HTERT RPE-1 (cell line): ENCODE measurements around the gene SCAI.
"Not testable (repeated sequence)": the region's sequence is repeated elsewhere in the genome, so short reads cannot be mapped to it uniquely, and the experiment has no call there.

Experiments used
- in situ Hi-C: fragments of 300-500 bp; cut with MboI; formaldehyde crosslinking; loops from 4 replicates; pipeline ENCODE4 v1.14.3; 2020; ENCODE audit warnings: low sequenced_read_pairs

SCAI gene

DNA sequence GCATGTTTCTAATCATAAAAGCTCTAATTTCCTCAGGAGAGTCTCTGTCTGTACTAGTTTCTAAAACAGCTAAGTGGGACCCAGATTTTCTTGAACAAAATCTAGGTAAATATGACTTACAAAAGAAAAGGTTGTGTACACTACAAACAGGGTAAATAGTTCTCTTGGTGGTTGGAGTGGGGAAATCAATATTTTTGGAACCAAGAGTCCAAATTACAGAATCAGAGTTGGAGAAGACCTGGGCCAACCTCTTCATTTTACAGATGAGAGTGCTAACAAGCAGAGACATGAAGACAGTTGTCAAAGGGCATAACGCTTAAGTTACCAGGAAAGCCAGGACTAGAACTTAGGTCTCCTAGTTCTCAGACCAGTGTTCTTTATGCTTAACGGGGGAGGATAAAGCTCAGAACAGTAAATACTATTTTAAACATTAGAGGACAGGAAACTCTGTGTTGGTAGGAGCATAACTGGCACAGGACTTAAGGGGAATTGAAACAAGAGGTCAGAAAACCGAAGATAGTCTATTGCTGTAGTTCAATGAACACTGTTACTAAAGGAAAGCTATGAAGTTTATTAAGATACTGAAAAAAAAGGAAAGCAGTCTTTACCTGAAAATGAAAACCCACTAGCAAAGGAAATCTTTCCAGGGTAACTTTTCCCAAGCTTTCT lies 193.1 kb downstream of the SCAI start:
- in situ Hi-C loops = no loop called here

- in situ Hi-C loops = no loop called here
Observed at GRCh38 chr9:124949387-124949786, 193.9 kb downstream of the SCAI start.

DNA sequence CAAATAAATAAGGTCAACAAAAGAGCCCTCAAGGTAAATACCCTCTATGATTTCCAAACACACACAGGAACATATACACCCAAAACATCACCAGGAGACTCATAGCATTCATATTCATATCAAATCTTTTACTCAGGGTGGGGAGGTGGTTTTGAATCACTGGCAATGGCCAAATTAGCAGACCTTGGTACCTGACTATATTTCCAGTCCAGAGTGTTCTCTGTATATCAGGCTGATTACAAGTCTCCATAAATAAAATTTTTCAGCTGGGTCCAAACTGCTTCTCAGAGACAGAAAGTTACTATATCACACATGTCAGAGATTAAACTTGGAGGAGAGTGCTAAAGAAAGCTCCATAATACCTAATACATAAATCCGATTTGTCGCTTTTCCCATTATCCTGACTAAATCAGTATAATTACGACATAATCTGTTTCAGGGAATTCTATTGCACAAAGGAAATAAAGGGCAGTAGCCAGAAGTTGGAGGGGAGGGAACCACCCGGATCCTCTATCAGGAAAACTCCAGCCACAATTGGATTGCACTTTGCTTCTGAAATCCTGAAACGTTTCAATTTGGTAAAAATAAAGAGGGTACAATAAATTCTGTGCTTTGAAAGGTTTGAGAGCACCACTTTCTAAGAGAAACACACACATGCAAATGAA lies 195.5 kb downstream of the SCAI start:
- in situ Hi-C loops = no loop called here

DNA sequence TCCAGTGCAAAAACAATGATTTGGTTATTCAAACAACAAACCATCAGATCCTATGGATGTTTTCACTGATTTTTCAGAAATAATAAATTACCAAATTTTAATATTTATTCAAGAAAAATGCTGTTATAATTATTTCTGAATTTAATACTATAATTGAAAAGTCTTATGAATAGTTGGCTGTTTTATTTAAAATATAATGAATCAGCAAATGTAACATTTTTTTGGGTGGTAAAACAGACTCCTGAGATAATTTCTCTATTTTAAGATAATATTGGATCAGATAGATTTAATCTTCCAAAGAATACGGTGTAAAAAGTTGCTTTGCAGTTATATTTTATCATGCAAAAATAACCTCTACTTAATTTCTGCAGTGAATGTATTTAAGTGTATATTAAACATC lies 197.2 kb downstream of the SCAI start:
- in situ Hi-C loops = no loop called here

- in situ Hi-C loops = no loop called here
Observed at GRCh38 chr9:124941679-124942561, 201.4 kb downstream of the SCAI start.

GRCh38 chr9:124940894-124941678 lies 202.2 kb downstream of the SCAI start, which contains the start of gene GOLGA1:
TSS of gene GOLGA1 (minus strand) at chr9:124941083. CDS start at chr9:124938711, 2,372 bp downstream.
- in situ Hi-C loops = no loop called here

DNA sequence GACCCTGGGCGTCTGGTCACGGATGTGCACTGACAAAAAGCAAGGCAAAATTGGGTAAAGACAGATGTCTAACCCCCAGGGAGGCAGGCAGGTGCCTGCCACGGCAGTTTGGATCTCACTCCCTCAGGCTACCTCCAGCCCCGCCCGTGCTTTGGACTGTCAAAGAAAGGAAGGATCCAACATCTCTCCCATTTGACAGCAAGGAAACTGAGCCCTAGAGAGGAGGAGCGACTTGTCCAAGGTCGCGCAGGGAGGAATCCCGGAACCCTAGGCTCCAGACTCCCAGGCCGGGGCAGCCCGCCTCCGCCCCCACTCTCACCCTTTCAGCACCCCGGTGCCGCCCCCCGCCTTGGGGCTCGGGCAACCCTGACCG lies 202.8 kb downstream of the SCAI start:
- in situ Hi-C loops = no loop called here

DNA sequence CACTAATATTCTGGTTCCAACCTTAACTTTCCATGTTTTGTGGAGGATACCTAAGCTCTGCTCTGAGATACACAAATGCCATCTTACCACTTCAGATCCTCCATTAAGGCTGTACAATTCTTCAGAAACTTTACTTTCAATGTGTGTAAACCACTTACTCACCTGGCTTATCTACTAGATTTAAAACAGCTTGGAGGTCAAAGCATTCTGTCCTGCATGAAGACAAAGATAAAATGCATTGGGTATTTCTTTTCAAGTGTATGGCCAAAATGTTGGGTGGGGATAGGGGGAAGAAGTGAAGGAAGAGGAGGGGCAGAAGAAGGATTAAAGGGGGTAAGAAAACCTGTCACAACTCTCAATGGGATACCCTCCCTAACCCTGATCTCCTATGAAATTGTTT lies 203.4 kb downstream of the SCAI start:
- in situ Hi-C loops = no loop called here

- in situ Hi-C loops = no loop called here
Observed at GRCh38 chr9:124934290-124934689, 209.0 kb downstream of the SCAI start.

DNA sequence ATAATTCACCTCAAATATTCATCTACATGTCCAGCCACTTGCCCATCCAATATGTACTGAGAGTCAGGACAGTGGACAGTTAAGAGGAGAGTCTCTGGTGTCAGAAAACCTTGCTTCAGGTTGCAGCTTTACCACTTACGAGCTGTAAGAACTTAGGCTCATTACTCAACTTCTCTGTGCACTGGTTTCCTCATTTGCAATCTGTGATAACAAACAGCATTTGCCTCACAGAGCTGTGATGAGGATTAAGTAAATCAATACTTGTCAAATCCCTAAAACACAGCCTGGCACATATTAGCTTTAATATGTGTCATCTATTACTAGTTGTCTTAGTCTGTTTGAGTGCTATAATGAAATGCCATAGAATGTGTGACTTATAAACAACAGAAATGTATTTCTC lies 211.0 kb downstream of the SCAI start:
- in situ Hi-C loops = no loop called here

GRCh38 chr9:124929464-124929863 lies 213.9 kb downstream of the SCAI start:
- in situ Hi-C loops = no loop called here

- in situ Hi-C loops = no loop called here
Observed at GRCh38 chr9:124928116-124928515, 215.2 kb downstream of the SCAI start.

- in situ Hi-C loops = not testable (repeated sequence)
Observed at GRCh38 chr9:124920394-124920793, 222.9 kb downstream of the SCAI start.

DNA sequence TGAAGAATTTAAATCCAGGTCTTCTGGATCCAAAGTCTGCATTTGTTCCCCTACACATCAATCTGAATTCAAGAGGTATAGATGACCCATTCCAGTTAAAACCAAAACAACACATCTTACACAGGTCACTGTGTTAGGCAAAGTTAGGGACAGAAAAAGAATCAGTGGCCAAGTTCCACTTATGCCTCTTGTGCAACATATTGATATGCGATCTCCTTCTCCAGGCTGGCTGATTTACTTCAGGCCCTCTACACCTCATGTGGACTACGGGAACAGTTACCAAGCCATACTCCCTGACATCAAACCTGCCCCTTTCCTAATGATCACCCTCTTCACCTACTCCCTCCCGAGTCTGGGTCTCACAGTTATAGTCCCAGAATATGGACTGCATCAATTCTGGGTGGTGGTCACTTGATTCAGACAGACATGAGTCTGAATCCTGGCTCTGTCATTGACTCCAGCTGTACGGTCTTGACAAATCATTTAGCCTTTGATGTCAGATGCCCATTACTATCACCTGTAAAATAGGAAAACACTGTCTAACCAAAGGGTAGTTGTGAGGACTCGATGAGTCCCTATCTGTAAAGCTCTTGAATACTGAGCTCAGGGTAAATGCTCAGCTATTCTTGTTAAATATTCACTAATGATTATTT lies 228.4 kb downstream of the SCAI start:
- in situ Hi-C loops = no loop called here

- in situ Hi-C loops = no loop called here
Observed at GRCh38 chr9:124913378-124913777, 229.9 kb downstream of the SCAI start.

DNA sequence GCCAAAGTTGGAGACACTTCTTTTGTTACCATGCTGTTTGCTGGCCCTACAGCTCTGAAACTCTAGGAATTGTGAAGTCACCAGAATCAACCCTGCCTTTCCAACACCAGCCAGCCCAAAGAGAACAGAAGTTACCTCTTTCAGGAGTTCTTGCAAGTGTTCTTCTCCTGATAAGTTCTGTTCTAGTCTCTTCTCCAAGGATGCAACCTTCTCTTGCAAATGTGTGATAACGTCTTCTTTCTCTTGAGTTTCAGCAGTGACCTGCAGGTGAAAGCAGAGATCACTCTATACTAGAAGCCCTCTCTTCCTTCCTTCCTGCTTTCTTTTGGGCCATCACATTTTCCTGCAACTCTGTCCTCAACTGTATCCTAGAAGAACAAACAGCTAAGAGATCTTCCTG lies 231.6 kb downstream of the SCAI start:
- in situ Hi-C loops = no loop called here

DNA sequence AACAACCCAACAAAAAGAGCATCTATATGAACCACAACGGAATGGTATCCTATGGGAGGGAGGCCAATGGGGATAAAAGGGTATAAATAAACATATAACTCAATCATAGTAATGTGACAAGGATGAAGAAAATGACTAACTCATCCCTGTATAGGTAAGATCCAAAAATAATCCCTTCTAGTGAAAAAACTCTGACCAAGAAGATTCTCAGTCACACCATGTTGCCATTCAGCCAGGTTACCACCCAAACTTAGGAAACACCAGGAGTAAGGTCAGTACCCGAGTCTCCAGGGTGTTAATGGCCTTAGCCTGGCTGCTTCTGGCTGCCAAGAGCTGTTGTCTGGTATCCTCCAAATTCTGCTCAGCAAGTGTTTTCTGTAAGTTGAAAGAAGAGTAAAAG lies 235.2 kb downstream of the SCAI start:
- in situ Hi-C loops = no loop called here

DNA sequence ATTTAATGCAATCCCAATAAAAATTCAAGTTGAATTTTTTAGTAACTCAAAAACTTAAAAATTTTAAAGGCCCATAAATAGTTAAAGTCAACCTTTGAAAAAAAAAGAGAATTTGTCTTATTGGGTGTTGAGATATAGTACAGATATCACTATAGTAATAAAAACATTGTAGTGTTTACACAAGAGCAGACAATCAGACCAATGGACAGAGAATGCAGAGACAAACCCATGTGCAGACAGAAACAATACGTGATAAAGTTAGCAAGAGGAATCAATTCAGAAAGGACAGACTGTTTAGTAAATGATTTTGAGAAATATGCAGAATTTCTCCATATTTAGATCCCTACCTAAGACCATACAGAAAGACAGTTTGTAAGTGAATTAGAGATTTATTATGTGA lies 236.4 kb downstream of the SCAI start:
- in situ Hi-C loops = no loop called here

DNA sequence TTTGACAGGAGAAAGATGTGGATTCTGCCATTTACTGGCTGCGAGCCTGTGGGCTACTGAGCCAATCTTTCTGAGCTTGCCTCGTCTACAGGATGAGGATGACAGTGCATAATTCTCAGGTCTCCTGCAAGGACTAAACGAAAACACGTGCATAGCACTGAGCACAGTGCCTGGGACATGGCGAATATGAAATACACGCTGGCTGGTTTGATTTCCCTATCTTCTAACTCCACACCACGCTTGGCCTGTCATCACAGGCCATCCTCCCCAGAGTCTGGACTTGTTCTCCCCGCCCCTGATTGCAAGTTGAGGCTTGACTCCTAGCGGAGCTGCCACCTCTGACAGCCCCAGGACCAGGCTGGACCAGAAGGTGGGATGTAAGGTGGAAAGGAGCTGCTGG lies 243.5 kb downstream of the SCAI start:
- in situ Hi-C loops = no loop called here
